ENCODE data around the gene C11orf86.

C11orf86 gene

DNA sequence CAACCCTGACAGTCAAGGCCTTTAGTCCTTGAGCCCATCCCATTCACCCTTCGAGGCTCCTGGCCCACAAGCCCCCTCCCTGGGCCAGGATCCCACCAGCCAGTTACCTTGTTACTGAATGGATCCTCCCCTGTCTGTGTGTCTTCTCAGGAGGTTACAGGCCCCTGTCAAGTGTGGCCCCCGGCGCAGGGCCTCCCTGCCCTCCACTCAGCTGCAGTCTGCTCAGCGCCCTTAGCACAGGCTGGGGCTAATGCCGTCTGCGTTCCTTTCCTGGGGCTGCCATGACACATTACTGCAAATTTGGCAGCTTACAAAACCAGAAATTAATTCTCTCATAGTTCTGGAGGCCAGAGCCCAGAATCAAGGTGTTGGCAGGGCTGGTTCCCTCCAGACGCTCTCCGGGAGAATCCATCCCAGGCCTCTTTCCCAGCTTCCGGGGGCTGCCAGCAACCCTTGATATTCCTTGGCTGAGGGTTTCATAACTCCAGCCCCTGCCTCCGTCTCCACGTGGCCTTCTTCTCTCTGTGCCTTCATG, 38.5 kb downstream of the C11orf86 start:
- no peaks in the 10 kb centered on the region for H3F3A ChIP-seq (ENCODE audit: low read depth)
- no peaks in the 10 kb centered on the region for H3K27me3 ChIP-seq (ENCODE audit: insufficient read depth, low read length, poor library complexity, severe bottlenecking)
- H3K79me2 ChIP-seq (ENCODE audit: insufficient read depth, low read length), result no peaks in the 10 kb centered on the region
- no peaks in the 10 kb centered on the region for H3K9me3 ChIP-seq (ENCODE audit: insufficient read depth, low read depth, low read length)
- no peaks in the 10 kb centered on the region for H3K4me1 ChIP-seq (ENCODE audit: insufficient read depth, low read length, poor library complexity, severe bottlenecking)
- no peaks in the 10 kb centered on the region for H3K9me2 ChIP-seq (replicated peaks; ENCODE audit: low read depth, low read length)
- H2AFZ ChIP-seq (ENCODE audit: low read length), result no peak overlapping the region
- no peak for TF ChIP-seq EZH2phosphoT487 (IDR thresholded peaks at IDR 0.05; ENCODE audit: borderline replicate concordance)
- TF ChIP-seq, protein P1, sequence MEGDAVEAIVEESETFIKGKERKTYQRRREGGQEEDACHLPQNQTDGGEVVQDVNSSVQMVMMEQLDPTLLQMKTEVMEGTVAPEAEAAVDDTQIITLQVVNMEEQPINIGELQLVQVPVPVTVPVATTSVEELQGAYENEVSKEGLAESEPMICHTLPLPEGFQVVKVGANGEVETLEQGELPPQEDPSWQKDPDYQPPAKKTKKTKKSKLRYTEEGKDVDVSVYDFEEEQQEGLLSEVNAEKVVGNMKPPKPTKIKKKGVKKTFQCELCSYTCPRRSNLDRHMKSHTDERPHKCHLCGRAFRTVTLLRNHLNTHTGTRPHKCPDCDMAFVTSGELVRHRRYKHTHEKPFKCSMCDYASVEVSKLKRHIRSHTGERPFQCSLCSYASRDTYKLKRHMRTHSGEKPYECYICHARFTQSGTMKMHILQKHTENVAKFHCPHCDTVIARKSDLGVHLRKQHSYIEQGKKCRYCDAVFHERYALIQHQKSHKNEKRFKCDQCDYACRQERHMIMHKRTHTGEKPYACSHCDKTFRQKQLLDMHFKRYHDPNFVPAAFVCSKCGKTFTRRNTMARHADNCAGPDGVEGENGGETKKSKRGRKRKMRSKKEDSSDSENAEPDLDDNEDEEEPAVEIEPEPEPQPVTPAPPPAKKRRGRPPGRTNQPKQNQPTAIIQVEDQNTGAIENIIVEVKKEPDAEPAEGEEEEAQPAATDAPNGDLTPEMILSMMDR (conservative IDR thresholded peaks at IDR 0.05; ENCODE audit: low read length), result no peak
- H3K9ac ChIP-seq (ENCODE audit: low read depth, low read length, poor library complexity, severe bottlenecking), result no peak overlapping the region
- no peak overlapping the region for H3K4me2 ChIP-seq (ENCODE audit: low read depth, low read length, poor library complexity, severe bottlenecking)
- H4K20me1 ChIP-seq (ENCODE audit: insufficient read depth, low read length, poor library complexity, severe bottlenecking), result no peaks in the 10 kb centered on the region
- H3K4me3 ChIP-seq (ENCODE audit: low read length, poor library complexity, severe bottlenecking), result no peak overlapping the region
- H3K36me3 ChIP-seq (ENCODE audit: insufficient read depth, low read length), result no peaks in the 10 kb centered on the region

DNA sequence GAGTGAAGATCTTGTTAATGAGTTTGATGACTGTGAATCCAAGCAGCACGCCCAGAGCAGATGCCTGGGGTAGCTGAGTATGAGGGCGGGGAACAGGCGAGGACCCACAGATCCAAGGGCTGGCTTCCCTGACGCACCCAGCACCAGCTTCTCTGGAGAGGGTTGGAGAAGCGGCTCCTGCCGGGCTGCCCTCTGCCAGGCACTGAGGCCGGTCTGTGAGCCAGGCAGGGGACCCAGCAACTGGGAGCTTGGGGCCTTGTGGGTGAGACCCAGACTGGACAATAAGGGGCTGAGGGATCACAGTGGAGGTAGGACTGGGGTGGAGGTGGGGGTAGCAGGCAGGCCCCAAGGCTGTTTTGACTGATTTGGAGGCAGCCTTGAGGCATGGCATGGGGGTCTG, 39.2 kb downstream of the C11orf86 start:
- Histone ChIP-seq H3K4me3 (ENCODE audit: low read length, poor library complexity, severe bottlenecking) (no peak overlapping the region), H2AFZ (ENCODE audit: low read length) (no peak overlapping the region), H3K27me3 (ENCODE audit: insufficient read depth, low read length, poor library complexity, severe bottlenecking) (no peaks in the 10 kb centered on the region), H3K9me3 (ENCODE audit: insufficient read depth, low read depth, low read length) (no peaks in the 10 kb centered on the region), H3K4me2 (ENCODE audit: low read depth, low read length, poor library complexity, severe bottlenecking) (no peak overlapping the region), H3K9ac (ENCODE audit: low read depth, low read length, poor library complexity, severe bottlenecking) (no peak overlapping the region), H3K36me3 (ENCODE audit: insufficient read depth, low read length) (no peaks in the 10 kb centered on the region), H4K20me1 (ENCODE audit: insufficient read depth, low read length, poor library complexity, severe bottlenecking) (no peaks in the 10 kb centered on the region), H3K4me1 (ENCODE audit: insufficient read depth, low read length, poor library complexity, severe bottlenecking) (no peaks in the 10 kb centered on the region), H3K79me2 (ENCODE audit: insufficient read depth, low read length) (no peaks in the 10 kb centered on the region), H3K9me2 (replicated peaks; ENCODE audit: low read depth, low read length) (no peaks in the 10 kb centered on the region), H3F3A (ENCODE audit: low read depth) (no peaks in the 10 kb centered on the region)
- no peak for TF ChIP-seq EZH2phosphoT487 (IDR thresholded peaks at IDR 0.05; ENCODE audit: borderline replicate concordance)
- TF ChIP-seq, protein P1 (conservative IDR thresholded peaks at IDR 0.05; ENCODE audit: low read length), result no peak

DNA sequence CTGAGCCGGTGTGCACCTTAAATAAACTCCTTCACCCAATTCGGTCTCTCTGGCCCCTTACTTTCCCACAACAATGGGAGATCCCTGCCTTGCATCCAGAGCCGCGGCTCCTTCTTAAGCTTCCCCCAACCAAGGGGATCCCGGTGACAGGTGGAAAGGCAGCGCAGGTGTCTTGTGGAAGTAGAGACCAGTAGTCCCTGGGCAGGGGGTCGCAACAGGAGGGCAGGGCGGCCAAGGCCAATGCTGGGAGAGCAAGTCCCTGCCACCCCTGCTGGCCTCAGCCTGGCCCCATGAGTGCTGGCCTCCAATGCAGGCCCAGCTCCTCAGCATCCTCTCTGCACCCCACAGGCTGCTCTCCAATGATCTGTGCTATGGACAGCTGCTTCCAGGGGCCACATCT, 39.9 kb downstream of the C11orf86 start:
- no peaks in the 10 kb centered on the region for H3K4me1 ChIP-seq (ENCODE audit: insufficient read depth, low read length, poor library complexity, severe bottlenecking)
- TF ChIP-seq, protein P1 (conservative IDR thresholded peaks at IDR 0.05; ENCODE audit: low read length), result no peak
- no peak for TF ChIP-seq EZH2phosphoT487 (IDR thresholded peaks at IDR 0.05; ENCODE audit: borderline replicate concordance)

More for the DNA sequence above, 39.9 kb downstream of the C11orf86 start:
- H3K9ac ChIP-seq (ENCODE audit: low read depth, low read length, poor library complexity, severe bottlenecking), result no peak overlapping the region
- no peaks in the 10 kb centered on the region for H3K9me2 ChIP-seq (replicated peaks; ENCODE audit: low read depth, low read length)
- no peaks in the 10 kb centered on the region for H3K27me3 ChIP-seq (ENCODE audit: insufficient read depth, low read length, poor library complexity, severe bottlenecking)
- no peaks in the 10 kb centered on the region for H3K9me3 ChIP-seq (ENCODE audit: insufficient read depth, low read depth, low read length)
- no peak overlapping the region for H3K4me3 ChIP-seq (ENCODE audit: low read length, poor library complexity, severe bottlenecking)
- no peak overlapping the region for H3K4me2 ChIP-seq (ENCODE audit: low read depth, low read length, poor library complexity, severe bottlenecking)
- no peaks in the 10 kb centered on the region for H3K36me3 ChIP-seq (ENCODE audit: insufficient read depth, low read length)
- no peaks in the 10 kb centered on the region for H3F3A ChIP-seq (ENCODE audit: low read depth)
- no peaks in the 10 kb centered on the region for H3K79me2 ChIP-seq (ENCODE audit: insufficient read depth, low read length)
- H4K20me1 ChIP-seq (ENCODE audit: insufficient read depth, low read length, poor library complexity, severe bottlenecking), result no peaks in the 10 kb centered on the region
- H2AFZ ChIP-seq (ENCODE audit: low read length), result no peak overlapping the region

Measured in Loucy (cell line).